K562 (cell line): ENCODE results near the gene WDR18. TPM values are rescaled to one million over a fixed set of nuclear protein-coding genes. Genes with fewer than 3 reads are reported as not detected.

Experiments used
- ARID1B ChIP-seq: fragments of 450-650 bp; IDR thresholded peaks from 2 replicates; pipeline ENCODE4 v1.6.1; 2016; ENCODE audit warnings: antibody characterized with exemption, mild to moderate bottlenecking, inconsistent platforms
- CTBP1 ChIP-seq: fragments of 450-650 bp; IDR thresholded peaks from 2 replicates; pipeline ENCODE4 v1.6.1; 2016; ENCODE audit warnings: borderline replicate concordance
- E2F5 ChIP-seq: sonication (generic); formaldehyde crosslinking; IDR thresholded peaks from 2 replicates; pipeline ENCODE4 v1.8.0; 2022; ENCODE audit warnings: mild to moderate bottlenecking, missing genetic modification reagents
- GATAD2A ChIP-seq: fragments of 450-650 bp; IDR thresholded peaks from 2 replicates; pipeline ENCODE4 v1.6.1; 2017
- LEF1 ChIP-seq: fragments of 450-650 bp; IDR thresholded peaks from 2 replicates; pipeline ENCODE4 v1.6.1; 2016; ENCODE audit warnings: mild to moderate bottlenecking
- NRF1 ChIP-seq, 2 experiments: fragments of 450-650 bp; IDR thresholded peaks in 1 of 2; conservative IDR thresholded peaks in 1 of 2; 2 replicates each; pipeline ENCODE4 v1.6.1; 2014; ENCODE audit warnings: mild to moderate bottlenecking in 2 of 2
- PHF8 ChIP-seq: fragments of 200-600 bp; sonication (generic); IDR thresholded peaks from 2 replicates; pipeline ENCODE4 v1.6.1; 2012; ENCODE audit warnings: mixed run types, mild to moderate bottlenecking, inconsistent platforms, low read length, moderate library complexity, borderline replicate concordance
- RNF2 ChIP-seq: sonication (generic); IDR thresholded peaks from 2 replicates; pipeline ENCODE4 v1.6.1; 2016
- SPI1 ChIP-seq: IDR thresholded peaks from 2 replicates; pipeline ENCODE4 v1.6.1; 2011; ENCODE audit warnings: low read depth, low read length, control low read depth, borderline replicate concordance
- TFAP4 ChIP-seq: sonication (generic); formaldehyde crosslinking; IDR thresholded peaks from 2 replicates; pipeline ENCODE4 v1.8.0; 2022; ENCODE audit warnings: missing genetic modification reagents, mild to moderate bottlenecking, moderate library complexity, borderline replicate concordance
- VEZF1 ChIP-seq: fragments of 200-800 bp; sonication (Bioruptor generic); IDR thresholded peaks from 2 replicates; pipeline ENCODE4 v1.6.1; 2017; ENCODE audit warnings: missing genetic modification characterization, missing compliant biosample characterization
- polyA plus RNA-seq, 8 experiments: library from polyadenylated mRNA; depleted of rRNA in 4 of 8; stranded (reverse) in 5 of 8; unstranded in 3 of 8; fragments of >200 nt; fragmentation: Nextera tagmentation in 2 of 8; fragmentation: Illumina TruSeq in 1 of 8; extraction: Ambion mirVana in 2 of 8; extraction: Trizol in 1 of 8; gene quantifications; 2 replicates each; pipeline versions ENCODE4 v1.2.1 to v1.2.3, GENCODE V29; 2011 to 2014; ENCODE audit warnings: inconsistent platforms in 1 of 8, missing spikeins in 1 of 8
- total RNA-seq, 7 experiments: library from RNA; depleted of rRNA in 6 of 7; stranded (reverse); fragments of >200 nt in 6 of 7; fragmentation: Illumina TruSeq in 2 of 7; extraction: Trizol in 2 of 7; gene quantifications; 2 replicates each; pipeline versions ENCODE4 v1.2.1 to v1.2.3, GENCODE V29; 2011 to 2021; ENCODE audit warnings: low replicate concordance in 1 of 7
- TF ChIP-seq, protein P1 (sequence below): fragments of 200-800 bp; sonication (Bioruptor generic); IDR thresholded peaks from 2 replicates; pipeline ENCODE4 v1.6.1; 2016; ENCODE audit warnings: missing genetic modification characterization, missing compliant biosample characterization
- TF ChIP-seq, protein P2 (sequence below): sonication (generic); formaldehyde crosslinking; IDR thresholded peaks from 2 replicates; pipeline ENCODE4 v1.9.0; 2022; ENCODE audit warnings: mild to moderate bottlenecking, missing genetic modification reagents
- TF ChIP-seq, protein P3 (sequence below): fragments of 450-650 bp; IDR thresholded peaks from 2 replicates; pipeline ENCODE4 v1.6.1; 2014; ENCODE audit warnings: low read depth, mild to moderate bottlenecking, moderate library complexity, borderline replicate concordance

WDR18 gene
- total and polyA plus RNA-seq, 9 of the 15 experiments (the other 6 are each of a cell fraction or from before 2014, with no cell fraction given), result 0.65 to 181 (median 30.1) TPM

DNA sequence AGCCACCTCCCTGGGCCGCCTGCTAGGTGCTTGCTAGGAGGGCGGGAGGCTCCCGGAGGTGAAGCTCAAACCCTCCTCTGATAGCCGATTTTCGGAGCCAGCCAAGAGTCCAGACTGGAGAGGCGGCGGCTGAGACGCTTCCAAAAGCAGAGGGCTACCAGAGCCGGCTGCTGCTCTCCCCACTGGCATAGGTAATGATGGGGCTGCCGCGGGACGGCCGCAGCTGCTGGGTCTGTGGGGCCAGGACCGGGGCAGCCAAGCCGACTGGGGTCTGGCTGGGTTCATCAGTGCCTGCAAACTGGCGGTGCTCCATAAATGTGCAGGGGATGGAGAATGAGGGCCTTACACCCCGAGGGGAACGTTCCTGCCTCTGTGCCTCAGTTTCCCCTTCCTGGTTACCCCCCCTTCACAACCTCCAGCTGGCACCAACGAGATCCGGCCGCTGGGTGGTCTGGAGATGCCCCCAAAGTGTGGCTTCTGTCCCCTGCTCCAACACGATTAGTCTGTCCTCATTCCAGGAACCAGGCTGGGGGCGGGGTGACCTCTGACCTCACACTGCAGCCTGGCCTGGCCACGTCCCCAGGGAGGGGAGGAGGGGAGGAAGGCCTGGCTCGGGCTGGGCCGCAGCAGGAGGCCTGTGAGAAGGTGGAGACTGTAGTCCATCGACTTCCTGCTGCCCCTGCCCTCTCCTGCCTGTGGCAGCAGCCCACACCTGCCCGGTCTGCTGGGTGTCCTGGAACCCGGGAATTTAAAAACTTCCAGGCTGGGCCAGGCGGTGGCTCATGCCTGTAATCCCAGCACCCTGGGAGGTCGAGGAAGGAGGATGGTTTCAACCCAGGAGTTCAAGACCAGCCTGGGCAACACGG lies 3.8 kb upstream of the WDR18 start (continued):
- TF ChIP-seq VEZF1 (CRISPR knock-in tag), result peak; percentile 79
- TF ChIP-seq NRF1 (conservative IDR thresholded peaks at IDR 0.05 in 1 of 2, IDR thresholded peaks at IDR 0.05 in 1 of 2), result peak; percentile 19 to 39; a peak in 2 of 4 replicates
- TF ChIP-seq, protein P1, sequence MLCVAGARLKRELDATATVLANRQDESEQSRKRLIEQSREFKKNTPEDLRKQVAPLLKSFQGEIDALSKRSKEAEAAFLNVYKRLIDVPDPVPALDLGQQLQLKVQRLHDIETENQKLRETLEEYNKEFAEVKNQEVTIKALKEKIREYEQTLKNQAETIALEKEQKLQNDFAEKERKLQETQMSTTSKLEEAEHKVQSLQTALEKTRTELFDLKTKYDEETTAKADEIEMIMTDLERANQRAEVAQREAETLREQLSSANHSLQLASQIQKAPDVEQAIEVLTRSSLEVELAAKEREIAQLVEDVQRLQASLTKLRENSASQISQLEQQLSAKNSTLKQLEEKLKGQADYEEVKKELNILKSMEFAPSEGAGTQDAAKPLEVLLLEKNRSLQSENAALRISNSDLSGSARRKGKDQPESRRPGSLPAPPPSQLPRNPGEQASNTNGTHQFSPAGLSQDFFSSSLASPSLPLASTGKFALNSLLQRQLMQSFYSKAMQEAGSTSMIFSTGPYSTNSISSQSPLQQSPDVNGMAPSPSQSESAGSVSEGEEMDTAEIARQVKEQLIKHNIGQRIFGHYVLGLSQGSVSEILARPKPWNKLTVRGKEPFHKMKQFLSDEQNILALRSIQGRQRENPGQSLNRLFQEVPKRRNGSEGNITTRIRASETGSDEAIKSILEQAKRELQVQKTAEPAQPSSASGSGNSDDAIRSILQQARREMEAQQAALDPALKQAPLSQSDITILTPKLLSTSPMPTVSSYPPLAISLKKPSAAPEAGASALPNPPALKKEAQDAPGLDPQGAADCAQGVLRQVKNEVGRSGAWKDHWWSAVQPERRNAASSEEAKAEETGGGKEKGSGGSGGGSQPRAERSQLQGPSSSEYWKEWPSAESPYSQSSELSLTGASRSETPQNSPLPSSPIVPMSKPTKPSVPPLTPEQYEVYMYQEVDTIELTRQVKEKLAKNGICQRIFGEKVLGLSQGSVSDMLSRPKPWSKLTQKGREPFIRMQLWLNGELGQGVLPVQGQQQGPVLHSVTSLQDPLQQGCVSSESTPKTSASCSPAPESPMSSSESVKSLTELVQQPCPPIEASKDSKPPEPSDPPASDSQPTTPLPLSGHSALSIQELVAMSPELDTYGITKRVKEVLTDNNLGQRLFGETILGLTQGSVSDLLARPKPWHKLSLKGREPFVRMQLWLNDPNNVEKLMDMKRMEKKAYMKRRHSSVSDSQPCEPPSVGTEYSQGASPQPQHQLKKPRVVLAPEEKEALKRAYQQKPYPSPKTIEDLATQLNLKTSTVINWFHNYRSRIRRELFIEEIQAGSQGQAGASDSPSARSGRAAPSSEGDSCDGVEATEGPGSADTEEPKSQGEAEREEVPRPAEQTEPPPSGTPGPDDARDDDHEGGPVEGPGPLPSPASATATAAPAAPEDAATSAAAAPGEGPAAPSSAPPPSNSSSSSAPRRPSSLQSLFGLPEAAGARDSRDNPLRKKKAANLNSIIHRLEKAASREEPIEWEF, result no peak
- TF ChIP-seq, protein P2, sequence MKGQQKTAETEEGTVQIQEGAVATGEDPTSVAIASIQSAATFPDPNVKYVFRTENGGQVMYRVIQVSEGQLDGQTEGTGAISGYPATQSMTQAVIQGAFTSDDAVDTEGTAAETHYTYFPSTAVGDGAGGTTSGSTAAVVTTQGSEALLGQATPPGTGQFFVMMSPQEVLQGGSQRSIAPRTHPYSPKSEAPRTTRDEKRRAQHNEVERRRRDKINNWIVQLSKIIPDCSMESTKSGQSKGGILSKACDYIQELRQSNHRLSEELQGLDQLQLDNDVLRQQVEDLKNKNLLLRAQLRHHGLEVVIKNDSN (CRISPR knock-in tag), result 0 out of 2 replicates have a peak, but pooled peaks have one; percentile 31
- TF ChIP-seq SPI1, result 0 out of 2 replicates have a peak, but pooled peaks have one; percentile 18
- peak; percentile 87 for TF ChIP-seq LEF1
- TF ChIP-seq PHF8, result peak; percentile 45; the same call in 1 of the 2 replicates
- TF ChIP-seq TFAP4 (CRISPR knock-in tag), result peak; percentile 92
- TF ChIP-seq E2F5 (CRISPR knock-in tag), result no peak
- TF ChIP-seq GATAD2A, result peak; percentile 90; the same call in 1 of the 2 replicates
- TF ChIP-seq ARID1B, result peak; percentile 84
- peak; percentile 94 for TF ChIP-seq RNF2
- peak; percentile 79; the same call in 1 of the 2 replicates for TF ChIP-seq CTBP1
- TF ChIP-seq, protein P3, sequence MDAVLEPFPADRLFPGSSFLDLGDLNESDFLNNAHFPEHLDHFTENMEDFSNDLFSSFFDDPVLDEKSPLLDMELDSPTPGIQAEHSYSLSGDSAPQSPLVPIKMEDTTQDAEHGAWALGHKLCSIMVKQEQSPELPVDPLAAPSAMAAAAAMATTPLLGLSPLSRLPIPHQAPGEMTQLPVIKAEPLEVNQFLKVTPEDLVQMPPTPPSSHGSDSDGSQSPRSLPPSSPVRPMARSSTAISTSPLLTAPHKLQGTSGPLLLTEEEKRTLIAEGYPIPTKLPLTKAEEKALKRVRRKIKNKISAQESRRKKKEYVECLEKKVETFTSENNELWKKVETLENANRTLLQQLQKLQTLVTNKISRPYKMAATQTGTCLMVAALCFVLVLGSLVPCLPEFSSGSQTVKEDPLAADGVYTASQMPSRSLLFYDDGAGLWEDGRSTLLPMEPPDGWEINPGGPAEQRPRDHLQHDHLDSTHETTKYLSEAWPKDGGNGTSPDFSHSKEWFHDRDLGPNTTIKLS, result peak; percentile 99
